IMR-90 (cell line): ENCODE data around the gene THBS1. TPM values are rescaled to one million over a fixed set of nuclear protein-coding genes. Genes with fewer than 3 reads are reported as not detected.

Source experiments
- ATAC-seq: fragments of 200-7000 bp; cut with Tn5 transposase; 2 replicates; pipeline ENCODE4 v1.9.1; 2020; ENCODE audit warnings: low read depth, mild to moderate bottlenecking, moderate library complexity
- BruUV-seq: library from RNA; stranded (reverse); fragments of 400-500 nt; replicated peaks from 2 replicates; lab custom pipeline; 2021; lab: Mats Ljungman, UMichigan
- CTCF ChIA-PET: fragments of 300-600 bp; formaldehyde crosslinking; extraction: SDS; loops from one replicate; lab custom pipeline; 2021; ENCODE audit warnings: antibody characterized with exemption; lab: Yijun Ruan, JAX
- POLR2A ChIA-PET: fragments of 300-600 bp; sonication (Branson Sonifier 250); formaldehyde crosslinking; loops from one replicate; lab custom pipeline; 2022; ENCODE audit warnings: antibody characterized with exemption; ENCODE audit not compliant: unreplicated experiment; lab: Charles Lee
- DNase-seq: peaks from one replicate; pipeline ENCODE4 v3.0.0; 2013
- H2AFZ ChIP-seq: replicated peaks from 2 replicates; pipeline ENCODE3; 2013; ENCODE audit warnings: low read length, mild to moderate bottlenecking; ENCODE audit not compliant: poor library complexity
- H2AK5ac ChIP-seq: 2 replicates; pipeline ENCODE4 v1.6.1; 2013; ENCODE audit warnings: low read depth, low read length, inconsistent platforms
- H2AK9ac ChIP-seq: replicated peaks from 2 replicates; pipeline ENCODE3; 2013; ENCODE audit warnings: mild to moderate bottlenecking, low read depth, low read length, moderate library complexity; ENCODE audit not compliant: poor library complexity
- H2BK120ac ChIP-seq: 2 replicates; pipeline ENCODE4 v1.6.1; 2013; ENCODE audit warnings: low read depth, low read length, inconsistent platforms
- H2BK15ac ChIP-seq: 3 replicates; pipeline ENCODE4 v1.6.1; 2013; ENCODE audit warnings: low read depth, low read length, inconsistent platforms
- H2BK20ac ChIP-seq: 2 replicates; pipeline ENCODE4 v1.6.1; 2013; ENCODE audit warnings: low read depth, mild to moderate bottlenecking, inconsistent platforms, low read length, moderate library complexity
- H2BK5ac ChIP-seq: 2 replicates; pipeline ENCODE4 v1.6.1; 2013; ENCODE audit warnings: mild to moderate bottlenecking, low read depth, low read length, inconsistent platforms; ENCODE audit not compliant: poor library complexity, severe bottlenecking
- H3K14ac ChIP-seq: replicated peaks from 2 replicates; pipeline ENCODE4 v1.6.1; 2013; ENCODE audit warnings: low read depth, low read length, inconsistent platforms
- H3K18ac ChIP-seq: 2 replicates; pipeline ENCODE4 v1.6.1; 2013; ENCODE audit warnings: low read depth, low read length, control low read depth
- H3K23ac ChIP-seq: 2 replicates; pipeline ENCODE4 v1.6.1; 2013; ENCODE audit warnings: low read depth, low read length, inconsistent platforms
- H3K27ac ChIP-seq: 2 replicates; pipeline ENCODE4 v1.5.1; 2013; ENCODE audit warnings: mild to moderate bottlenecking, control low read depth, low read length; ENCODE audit not compliant: insufficient read depth
- H3K27me3 ChIP-seq: 2 replicates; pipeline ENCODE4 v1.6.1; 2013; ENCODE audit warnings: low read length; ENCODE audit not compliant: control insufficient read depth, insufficient read depth
- H3K36me3 ChIP-seq: 2 replicates; pipeline ENCODE4 v1.6.1; 2013; ENCODE audit warnings: low read length, mixed read lengths; ENCODE audit not compliant: control insufficient read depth, insufficient read depth
- H3K4ac ChIP-seq: 2 replicates; pipeline ENCODE4 v1.6.1; 2013; ENCODE audit warnings: low read depth, low read length, inconsistent platforms
- H3K4me1 ChIP-seq: 2 replicates; pipeline ENCODE4 v1.6.1; 2013; ENCODE audit warnings: low read length, mixed read lengths; ENCODE audit not compliant: control insufficient read depth, insufficient read depth
- H3K4me2 ChIP-seq: 2 replicates; pipeline ENCODE4 v1.6.1; 2013; ENCODE audit warnings: low read depth, mild to moderate bottlenecking, control low read depth, low read length, moderate library complexity
- H3K4me3 ChIP-seq: 2 replicates; pipeline ENCODE4 v1.5.1; 2013; ENCODE audit warnings: low read depth, mild to moderate bottlenecking, control low read depth, low read length, moderate library complexity; ENCODE audit not compliant: insufficient read depth
- H3K56ac ChIP-seq: 2 replicates; pipeline ENCODE4 v1.6.1; 2013; ENCODE audit warnings: low read length, inconsistent platforms; ENCODE audit not compliant: insufficient read depth; ENCODE audit errors: extremely low read depth
- H3K79me1 ChIP-seq, 2 experiments: 2 replicates each; pipeline ENCODE4 v1.6.1; 2013; ENCODE audit warnings: low read length in 2 of 2, inconsistent platforms in 1 of 2, low read depth in 1 of 2
- H3K9ac ChIP-seq: 2 replicates; pipeline ENCODE4 v1.6.1; 2013; ENCODE audit warnings: low read depth, low read length, control low read depth
- H3K9me1 ChIP-seq: 2 replicates; pipeline ENCODE4 v1.6.1; 2013; ENCODE audit warnings: low read length, inconsistent platforms; ENCODE audit not compliant: insufficient read depth
- H3K9me3 ChIP-seq: 2 replicates; pipeline ENCODE4 v1.6.1; 2013; ENCODE audit warnings: low read length; ENCODE audit not compliant: control insufficient read depth, insufficient read depth
- H4K20me1 ChIP-seq: 2 replicates; pipeline ENCODE4 v1.6.1; 2013; ENCODE audit warnings: low read length, inconsistent platforms; ENCODE audit not compliant: insufficient read depth
- H4K5ac ChIP-seq: 2 replicates; pipeline ENCODE4 v1.6.1; 2013; ENCODE audit warnings: mild to moderate bottlenecking, low read depth, low read length, control low read depth
- H4K8ac ChIP-seq, 2 experiments: 2 replicates each; pipeline ENCODE4 v1.6.1; 2013; ENCODE audit warnings: low read depth in 2 of 2, low read length in 2 of 2, control low read depth in 1 of 2, inconsistent platforms in 1 of 2
- H4K91ac ChIP-seq: 2 replicates; pipeline ENCODE4 v1.6.1; 2013; ENCODE audit warnings: low read depth, low read length, inconsistent platforms; ENCODE audit not compliant: insufficient read depth
- BHLHE40 ChIP-seq: fragments of 150-350 bp; IDR thresholded peaks from 2 replicates; pipeline ENCODE4 v1.6.1; 2016; ENCODE audit warnings: mild to moderate bottlenecking, low read depth, low read length
- CEBPB ChIP-seq: IDR thresholded peaks from 2 replicates; pipeline ENCODE4 v1.6.1; 2012; ENCODE audit warnings: low read depth, low read length, improper control_type of control experiment
- CHD1 ChIP-seq: IDR thresholded peaks from 2 replicates; pipeline ENCODE4 v1.6.1; 2012; ENCODE audit warnings: low read depth, low read length, improper control_type of control experiment
- CTCF ChIP-seq: conservative IDR thresholded peaks from 2 replicates; pipeline ENCODE4 v1.5.1; 2012; ENCODE audit warnings: mild to moderate bottlenecking, low read depth, low read length, improper control_type of control experiment
- ELK1 ChIP-seq: fragments of 150-350 bp; IDR thresholded peaks from 2 replicates; pipeline ENCODE4 v1.6.1; 2016; ENCODE audit warnings: low read depth, mild to moderate bottlenecking, low read length, moderate library complexity, borderline replicate concordance
- FOS ChIP-seq: fragments of 150-350 bp; IDR thresholded peaks from 2 replicates; pipeline ENCODE4 v1.6.1; 2016; ENCODE audit warnings: low read depth, low read length
- MAFK ChIP-seq: IDR thresholded peaks from 2 replicates; pipeline ENCODE4 v1.6.1; 2012; ENCODE audit warnings: low read depth, low read length, improper control_type of control experiment
- MAZ ChIP-seq: IDR thresholded peaks from 2 replicates; pipeline ENCODE4 v1.6.1; 2012; ENCODE audit warnings: low read depth, mild to moderate bottlenecking, low read length, improper control_type of control experiment, moderate library complexity, borderline replicate concordance
- MXI1 ChIP-seq: IDR thresholded peaks from 2 replicates; pipeline ENCODE4 v1.6.1; 2012; ENCODE audit warnings: low read depth, mild to moderate bottlenecking, low read length, moderate library complexity, borderline replicate concordance
- NFE2L2 ChIP-seq: fragments of 150-350 bp; IDR thresholded peaks from 2 replicates; pipeline ENCODE4 v1.6.1; 2016; ENCODE audit warnings: low read depth, mild to moderate bottlenecking, low read length
- POLR2A ChIP-seq: IDR thresholded peaks from 2 replicates; pipeline ENCODE4 v1.6.1; 2012; ENCODE audit warnings: mild to moderate bottlenecking, low read depth, low read length
- RAD21 ChIP-seq: IDR thresholded peaks from 2 replicates; pipeline ENCODE4 v1.6.1; 2012; ENCODE audit warnings: low read length, improper control_type of control experiment
- RCOR1 ChIP-seq: IDR thresholded peaks from 2 replicates; pipeline ENCODE4 v1.6.1; 2012; ENCODE audit warnings: mild to moderate bottlenecking, low read length, improper control_type of control experiment; ENCODE audit not compliant: insufficient replicate concordance
- RFX5 ChIP-seq: IDR thresholded peaks from 2 replicates; pipeline ENCODE4 v1.8.0; 2012; ENCODE audit warnings: low read depth, mild to moderate bottlenecking, low read length, moderate library complexity
- SMC3 ChIP-seq: fragments of 150-350 bp; IDR thresholded peaks from 2 replicates; pipeline ENCODE4 v1.6.1; 2016; ENCODE audit warnings: low read depth, mild to moderate bottlenecking, antibody characterized with exemption, low read length, moderate library complexity
- WGBS, 2 experiments: methylation state at CpG; one replicate each; pipeline versions ENCODE4 v1.1.5 to v1.1.7; 2013; ENCODE audit warnings: missing lambda C conversion rate in 2 of 2; ENCODE audit not compliant: insufficient read length in 1 of 2; ENCODE audit errors: extremely low coverage in 2 of 2; 5-methylcytosine and 5-hydroxymethylcytosine counted together
- dilution Hi-C: fragments of 300-500 bp; cut with HindIII; formaldehyde crosslinking; loops from one replicate; pipeline ENCODE4 v1.14.3; 2018; ENCODE audit warnings: low sequenced_read_pairs; ENCODE audit not compliant: unreplicated experiment
- in situ Hi-C: fragments of 300-500 bp; cut with MboI; formaldehyde crosslinking; loops from 3 replicates; pipeline ENCODE4 v1.14.3; 2019; ENCODE audit warnings: low sequenced_read_pairs, inconsistent platforms, mixed read lengths
- intact Hi-C: fragments of 100-400 bp; cut with micrococcal nuclease; formaldehyde crosslinking; loops from 2 replicates; pipeline ENCODE4 v1.10.0; 2022
- polyA plus RNA-seq, 3 experiments: library from polyadenylated mRNA; depleted of rRNA; stranded (reverse); fragments of >200 nt; gene quantifications; 2 replicates each; pipeline ENCODE4 v1.2.3, GENCODE V29; 2012; ENCODE audit warnings: low replicate concordance in 1 of 3
- total RNA-seq: library from RNA; depleted of rRNA; stranded (reverse); fragments of >200 nt; gene quantifications from 2 replicates; pipeline ENCODE4 v1.2.3, GENCODE V29; 2012
- TF ChIP-seq, protein P1 (sequence below): fragments of 150-350 bp; IDR thresholded peaks from 2 replicates; pipeline ENCODE4 v1.6.1; 2017; ENCODE audit warnings: mild to moderate bottlenecking, antibody characterized with exemption, low read length, low read depth

The THBS1 gene
- total and polyA plus RNA-seq, 2 of the 4 experiments (the other 2 are of a cell fraction), result 1,562 to 4,071 TPM

- POLR2A ChIA-PET, result interaction anchor here (0.6 kb wide), 3 partner anchors 78 to 454 kb away, joined by 3 to 4 read pairs (median 4); no protein-coding TSS in a partner anchor
- H3K9ac ChIP-seq, result no peak overlapping the region
- no peak overlapping the region for H3K27ac ChIP-seq
Measured at GRCh38 chr15:39589193-39589814, 8.4 kb downstream of the THBS1 start.

More at GRCh38 chr15:39589193-39589814, 8.4 kb downstream of the THBS1 start:
- no peaks in the 10 kb centered on the region; the same call in 1 of the 2 replicates for H3K4me1 ChIP-seq
- in situ Hi-C loops, result no loop called here
- peaks cover 4 to 81% of the 10 kb centered on the region in 2 experiments; a peak in 3 of 4 replicates for H3K79me1 ChIP-seq
- H2AK5ac ChIP-seq, result no peak overlapping the region
- no peak overlapping the region; the same call in 1 of the 2 replicates for H3K4me2 ChIP-seq
- H3K23ac ChIP-seq, result no peak overlapping the region; the same call in 1 of the 2 replicates
- dilution Hi-C loops, result no loop called here
- H2BK5ac ChIP-seq, result no peak overlapping the region
- WGBS, 2 experiments, result 86% methylated on average over 1 of the region's 14 CpGs; no CpG with 5 or more reads in 1 of the 2 experiments
- no peak for ATAC-seq
- TF ChIP-seq, protein P1, sequence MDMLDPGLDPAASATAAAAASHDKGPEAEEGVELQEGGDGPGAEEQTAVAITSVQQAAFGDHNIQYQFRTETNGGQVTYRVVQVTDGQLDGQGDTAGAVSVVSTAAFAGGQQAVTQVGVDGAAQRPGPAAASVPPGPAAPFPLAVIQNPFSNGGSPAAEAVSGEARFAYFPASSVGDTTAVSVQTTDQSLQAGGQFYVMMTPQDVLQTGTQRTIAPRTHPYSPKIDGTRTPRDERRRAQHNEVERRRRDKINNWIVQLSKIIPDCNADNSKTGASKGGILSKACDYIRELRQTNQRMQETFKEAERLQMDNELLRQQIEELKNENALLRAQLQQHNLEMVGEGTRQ, result no peak; the same call in 1 of the 2 replicates
- TF ChIP-seq RAD21 (no peak), CEBPB (no peak), CHD1 (no peak), POLR2A (no peak), RFX5 (no peak), MXI1 (no peak), ELK1 (no peak), BHLHE40 (no peak), RCOR1 (no peak), CTCF (no peak), FOS (no peak), MAFK (no peak), NFE2L2 (no peak), SMC3 (no peak), MAZ (no peak)
- H3K36me3 ChIP-seq, result peaks cover 78% of the 10 kb centered on the region
- H3K4ac ChIP-seq, result no peak overlapping the region
- H3K4me3 ChIP-seq, result no peak overlapping the region
- DNase-seq, result no peak
- no peak overlapping the region for H3K56ac ChIP-seq
- intact Hi-C loops, result no loop called here
- H2BK120ac ChIP-seq, result no peak overlapping the region
- H2BK20ac ChIP-seq, result no peak overlapping the region
- CTCF ChIA-PET, result no interaction called here
- peaks cover 16% of the 10 kb centered on the region for H3K9me1 ChIP-seq
- H2BK15ac ChIP-seq, result no peak overlapping the region
- H3K9me3 ChIP-seq, result no peaks in the 10 kb centered on the region
- H4K8ac ChIP-seq, result no peak overlapping the region
- H3K18ac ChIP-seq, result no peak overlapping the region
- peak overlapping the region; percentile 11 for H2AK9ac ChIP-seq
- H4K5ac ChIP-seq, result no peak overlapping the region
- no peaks in the 10 kb centered on the region for H3K27me3 ChIP-seq
- peaks cover 99% of the 10 kb centered on the region for H4K20me1 ChIP-seq
- H3K14ac ChIP-seq, result no peak overlapping the region
- H4K91ac ChIP-seq, result no peak overlapping the region
- H2AFZ ChIP-seq, result peak overlapping the region; percentile 17
- no TSS peak for BruUV-seq
